VCaP (cell line): ENCODE measurements around the gene KRTCAP2.
"Not testable (repeated sequence)": the region's sequence is repeated elsewhere in the genome, so short reads cannot be mapped to it uniquely, and the experiment has no call there.

Experiments used
- H3K27ac ChIP-seq: fragments of 450-650 bp; 2 replicates; pipeline ENCODE4 v1.5.1; 2017
- CTCF ChIP-seq: fragments of 450-650 bp; conservative IDR thresholded peaks from 2 replicates; pipeline ENCODE4 v1.5.1; 2017; ENCODE audit warnings: mild to moderate bottlenecking, moderate library complexity

Gene KRTCAP2

DNA sequence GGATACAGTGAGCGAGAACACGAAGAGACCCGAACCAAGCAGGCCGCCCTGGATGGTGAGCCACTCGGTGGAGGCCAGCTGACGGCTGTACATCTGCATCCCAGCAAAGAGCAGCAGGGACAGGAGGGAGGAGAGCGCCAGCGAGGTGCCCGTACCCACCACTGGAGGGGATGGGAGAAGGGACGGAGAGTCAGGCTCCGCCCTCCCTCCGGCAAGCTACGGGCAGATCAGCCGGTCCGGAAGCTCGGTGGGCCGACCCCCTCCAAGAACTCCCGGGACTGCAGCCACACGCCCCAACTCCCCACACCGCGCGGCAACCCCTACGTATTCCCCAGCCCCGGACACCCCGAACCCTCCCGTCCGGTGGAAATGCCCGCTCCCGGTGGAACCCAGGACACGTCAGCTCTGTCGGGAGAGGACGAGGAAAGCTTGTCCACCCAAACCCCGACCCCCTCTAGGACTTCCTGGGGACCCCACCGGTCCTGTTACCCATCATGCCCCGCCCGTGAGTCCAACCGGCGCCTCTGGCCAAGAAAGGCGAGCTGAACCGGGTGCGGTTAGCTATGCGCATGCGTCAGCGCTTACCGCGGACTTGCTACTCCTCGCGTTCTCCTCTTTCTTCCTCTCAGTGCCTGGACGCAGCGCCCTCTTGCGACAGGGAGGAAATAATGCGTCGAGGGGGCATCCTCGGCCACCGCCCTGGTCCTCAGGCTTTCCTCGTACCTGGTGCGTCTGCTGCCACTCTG lies at the start of gene KRTCAP2:
TSS of gene KRTCAP2 (minus strand) at position 573 of the 746 bp plus-strand sequence. CDS start at position 493, 80 bp downstream.
- peak within 1 kb of the TSS; percentile 84 for H3K27ac ChIP-seq
- peak; percentile 97 for TF ChIP-seq CTCF

DNA sequence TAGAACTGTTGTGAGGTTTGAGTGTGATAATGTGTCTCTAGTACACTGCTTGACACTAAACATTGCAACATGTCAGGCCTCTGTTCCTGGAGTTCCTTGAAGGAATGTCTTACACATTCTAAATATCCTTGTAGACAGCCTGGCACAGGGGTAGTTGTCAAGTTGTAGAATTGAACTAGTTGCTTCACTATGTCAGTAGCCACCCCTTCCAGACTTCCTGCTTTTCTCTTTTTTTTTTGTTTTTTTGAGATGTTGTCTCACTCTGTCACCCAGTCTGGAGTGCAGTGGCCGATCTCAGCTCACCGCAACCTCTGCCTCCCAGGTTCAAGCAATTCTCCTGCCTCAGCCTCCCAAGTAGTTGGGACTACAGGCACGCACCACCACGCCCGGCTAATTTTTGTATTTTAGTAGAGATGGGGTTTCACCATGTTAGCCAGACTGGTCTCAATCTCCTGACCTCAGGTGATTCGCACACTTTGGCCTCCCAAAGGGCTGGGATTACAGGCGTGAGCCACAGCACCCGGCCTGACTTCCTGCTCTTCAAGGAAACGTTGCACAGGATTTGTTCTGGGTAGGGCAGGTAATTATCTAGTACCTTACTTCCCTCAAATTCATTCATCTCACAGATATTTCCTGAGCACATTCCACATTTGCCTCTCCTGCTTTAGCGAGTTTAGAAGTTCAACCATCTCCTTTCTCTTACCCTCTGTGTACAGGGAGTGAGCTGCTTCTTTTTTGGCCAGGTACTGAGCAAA lies 47.3 kb upstream of the KRTCAP2 start:
- not testable (repeated sequence) for H3K27ac ChIP-seq

- H3K27ac ChIP-seq = peak overlapping the region; percentile 21; the same call in 1 of the 2 replicates
- TF ChIP-seq CTCF = no peak
Observed at GRCh38 chr1:155219592-155220031, 46.5 kb upstream of the KRTCAP2 start.

- TF ChIP-seq CTCF = no peak
- H3K27ac ChIP-seq = peak overlapping the region; percentile 21; the same call in 1 of the 2 replicates
Observed at GRCh38 chr1:155218854-155219591, 45.9 kb upstream of the KRTCAP2 start.

DNA sequence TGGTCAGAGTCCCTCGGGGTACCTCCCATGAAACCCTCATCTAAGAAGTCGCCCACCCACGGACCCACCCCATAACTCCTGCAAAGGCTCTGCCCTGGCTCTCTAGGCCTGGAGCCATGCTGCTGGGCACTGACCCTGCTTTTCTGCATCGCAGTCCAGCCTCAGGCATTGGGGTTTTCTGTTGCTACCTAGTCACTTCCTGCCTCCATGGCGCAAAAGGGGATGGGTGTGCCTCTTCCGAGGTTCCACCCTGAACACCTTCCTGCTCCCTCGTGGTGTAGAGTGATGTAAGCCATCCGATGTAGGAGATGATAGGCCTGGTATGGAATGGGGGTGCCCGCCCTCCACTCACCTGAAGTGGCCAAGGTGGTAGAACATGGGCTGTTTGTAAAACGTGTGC lies 41.6 kb upstream of the KRTCAP2 start:
- H3K27ac ChIP-seq = not testable (repeated sequence)

- H3K27ac ChIP-seq = not testable (repeated sequence)
Observed at GRCh38 chr1:155212051-155212440, 38.9 kb upstream of the KRTCAP2 start.

DNA sequence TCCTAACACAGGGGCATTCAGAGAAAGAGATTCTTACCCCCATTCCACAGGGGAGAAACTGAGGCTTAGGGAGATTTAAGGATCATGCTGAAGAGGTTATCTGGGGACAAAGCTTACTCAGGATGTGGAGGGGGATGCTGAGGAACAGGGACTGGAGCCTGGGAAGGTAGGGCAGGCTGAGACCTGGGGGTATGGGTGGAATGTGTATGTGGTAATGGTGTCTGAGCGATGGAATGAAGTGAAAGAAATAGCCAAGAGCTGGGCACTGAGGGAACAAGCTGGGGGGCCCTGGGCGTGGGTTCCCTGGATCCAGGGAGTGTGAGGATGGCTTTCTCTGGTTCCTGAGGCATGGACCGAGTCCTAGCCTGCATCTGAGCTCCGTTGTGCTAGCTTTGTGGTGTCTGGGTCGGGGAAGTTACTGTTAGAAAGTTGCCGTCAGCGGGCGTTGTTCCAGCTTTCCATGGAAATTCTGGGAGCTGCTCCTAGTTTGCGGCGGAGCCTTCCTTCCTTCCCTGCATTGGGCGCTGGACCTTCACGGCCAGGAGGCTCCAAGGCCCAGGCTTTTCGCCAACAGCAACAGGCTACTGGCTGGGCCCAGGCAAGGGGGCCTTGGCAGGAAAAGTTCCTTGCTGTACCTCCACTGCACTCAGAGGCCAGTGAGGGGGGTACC lies 38.4 kb upstream of the KRTCAP2 start:
- H3K27ac ChIP-seq = not testable (repeated sequence)

- TF ChIP-seq CTCF = no peak
- H3K27ac ChIP-seq = no peak overlapping the region
Observed at GRCh38 chr1:155210314-155211104, 37.4 kb upstream of the KRTCAP2 start.

DNA sequence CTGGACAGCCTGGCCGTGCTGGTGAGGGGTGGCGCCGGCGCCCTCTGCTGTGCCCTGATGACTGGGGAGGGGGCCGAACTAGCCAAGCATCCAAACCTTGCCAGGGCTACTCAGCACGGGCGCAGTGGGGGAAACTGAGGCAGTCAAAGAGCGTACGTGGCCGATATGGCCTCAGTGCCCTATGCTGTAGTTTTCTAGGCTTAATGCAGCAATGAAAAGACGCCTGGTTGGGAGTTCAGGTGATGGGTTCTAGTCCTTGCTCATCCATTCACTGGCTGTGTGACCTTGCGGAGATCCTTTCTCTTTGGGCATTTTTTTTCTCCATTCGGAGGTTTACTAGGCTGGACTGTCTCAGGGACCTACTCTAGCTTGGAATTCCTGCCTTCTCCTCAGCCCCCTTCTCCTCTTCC lies 36.2 kb upstream of the KRTCAP2 start:
- H3K27ac ChIP-seq = peak overlapping the region; percentile 87
- TF ChIP-seq CTCF = no peak
